NCI-H1694 treated with DMSO at 0.1 percent for 48 hours (cell line): ENCODE measurements around the gene TPSB2.
"Not testable (repeated sequence)": the region's sequence is repeated elsewhere in the genome, so short reads cannot be mapped to it uniquely, and the experiment has no call there.

Source experiments
- DNase-seq: peaks from one replicate; lab custom pipeline; 2025; lab: John Stamatoyannopoulos, UW

TPSB2 gene

GRCh38 chr16:1240436-1240835 lies 10.5 kb upstream of the TPSB2 start, which contains the start of gene TPSAB1:
TPSAB1 (plus strand) TSS chr16:1240705; CDS start chr16:1240939, 234 bp downstream.
- not testable (repeated sequence) for DNase-seq

GRCh38 chr16:1239575-1239974 lies 9.6 kb upstream of the TPSB2 start:
- DNase-seq: not testable (repeated sequence)

GRCh38 chr16:1238909-1239308 lies 8.9 kb upstream of the TPSB2 start:
- DNase-seq: not testable (repeated sequence)

- DNase-seq: no peak
Observed at GRCh38 chr16:1237990-1238389, 8.0 kb upstream of the TPSB2 start.

GRCh38 chr16:1236659-1237058 lies 6.7 kb upstream of the TPSB2 start:
- not testable (repeated sequence) for DNase-seq

GRCh38 chr16:1232049-1232748 lies 2.2 kb upstream of the TPSB2 start:
- not testable (repeated sequence) for DNase-seq

GRCh38 chr16:1231301-1231700 lies 1.3 kb upstream of the TPSB2 start:
- not testable (repeated sequence) for DNase-seq

GRCh38 chr16:1230471-1231212 lies 658 bp upstream of the TPSB2 start:
- DNase-seq: not testable (repeated sequence)

GRCh38 chr16:1229476-1229875 lies 508 bp downstream of the TPSB2 start:
- not testable (repeated sequence) for DNase-seq

GRCh38 chr16:1228227-1228626 lies 1.8 kb downstream of the TPSB2 start:
- not testable (repeated sequence) for DNase-seq

- not testable (repeated sequence) for DNase-seq
Observed at GRCh38 chr16:1226692-1227091, 3.3 kb downstream of the TPSB2 start.

- DNase-seq: not testable (repeated sequence)
Observed at GRCh38 chr16:1225728-1226311, 4.2 kb downstream of the TPSB2 start.

- DNase-seq: no peak
Observed at GRCh38 chr16:1225051-1225451, 4.9 kb downstream of the TPSB2 start, which contains the start of gene TPSG1. TPSG1 (minus strand) TSS chr16:1225268; CDS start chr16:1225252, 16 bp downstream.

- DNase-seq: no peak
Observed at GRCh38 chr16:1224558-1224957, 5.4 kb downstream of the TPSB2 start.

- DNase-seq: no peak
Observed at GRCh38 chr16:1223355-1224214, 6.4 kb downstream of the TPSB2 start.

GRCh38 chr16:1222553-1223354 lies 7.2 kb downstream of the TPSB2 start:
- DNase-seq: no peak

- DNase-seq: no peak
Observed at GRCh38 chr16:1221628-1222552, 8.1 kb downstream of the TPSB2 start.

- DNase-seq: no peak
Observed at GRCh38 chr16:1220841-1221627, 8.9 kb downstream of the TPSB2 start.
